Vagina (tissue), 2 donors: ENCODE results near the gene PSMA6. TPM values are rescaled to one million over a fixed set of nuclear protein-coding genes. Genes with fewer than 3 reads are reported as not detected.

ENCODE experiments used
- DNase-seq, 2 donors: peaks; one replicate each; pipeline ENCODE4 v3.0.0-alpha.2; 2017; ENCODE audit errors: extremely low spot score in 2 of 2
- H3K27ac ChIP-seq: fragments of 200-600 bp; sonication (generic); one replicate; pipeline ENCODE4 v1.5.1; 2019
- H3K27me3 ChIP-seq: fragments of 200-600 bp; sonication (generic); one replicate; pipeline ENCODE4 v1.5.1; 2019
- H3K36me3 ChIP-seq, 2 donors: fragments of 200-600 bp; sonication (generic); one replicate each; pipeline ENCODE4 v1.5.1; 2017 to 2019
- H3K4me1 ChIP-seq: fragments of 200-600 bp; sonication (generic); one replicate; pipeline ENCODE4 v1.5.1; 2019
- H3K4me3 ChIP-seq, 2 donors: fragments of 200-600 bp; sonication (generic); 1 replicate in 1 of 2; 2 replicates in 1 of 2; pipeline ENCODE4 v1.5.1; 2016 to 2019
- H3K9me3 ChIP-seq: fragments of 200-600 bp; sonication (generic); one replicate; pipeline ENCODE4 v1.5.1; 2019
- CTCF ChIP-seq, 3 experiments: fragments of 450-650 bp in 2 of 3; fragments of 200-600 bp in 1 of 3; sonication (generic) in 1 of 3; IDR thresholded peaks; one replicate each; pipeline ENCODE4 v1.5.1; 2017 to 2019; ENCODE audit warnings: antibody characterized with exemption in 3 of 3, mild to moderate bottlenecking in 2 of 3, moderate library complexity in 2 of 3
- POLR2A ChIP-seq, 2 donors: fragments of 450-650 bp; IDR thresholded peaks; one replicate each; pipeline ENCODE4 v1.6.1; 2017; ENCODE audit warnings: antibody characterized with exemption in 2 of 2, mild to moderate bottlenecking in 2 of 2, moderate library complexity in 2 of 2
- POLR2AphosphoS5 ChIP-seq, 2 donors: sonication (generic); formaldehyde crosslinking; IDR thresholded peaks; one replicate each; pipeline ENCODE4 v1.9.0; 2017; ENCODE audit warnings: antibody characterized with exemption in 2 of 2, mild to moderate bottlenecking in 2 of 2, low read depth in 1 of 2; ENCODE audit not compliant: insufficient read depth in 1 of 2
- intact Hi-C: fragments of 100-400 bp; cut with DNase I; formaldehyde crosslinking; loops from one replicate; pipeline ENCODE4 v1.15.1; 2023
- total RNA-seq: library from RNA; depleted of rRNA; stranded (reverse); fragments of >200 nt; gene quantifications from one replicate; pipeline ENCODE4 v1.2.3, GENCODE V29; 2016

The PSMA6 gene
- total RNA-seq, 1 donor from 2014 or later = 76.9 TPM

DNA sequence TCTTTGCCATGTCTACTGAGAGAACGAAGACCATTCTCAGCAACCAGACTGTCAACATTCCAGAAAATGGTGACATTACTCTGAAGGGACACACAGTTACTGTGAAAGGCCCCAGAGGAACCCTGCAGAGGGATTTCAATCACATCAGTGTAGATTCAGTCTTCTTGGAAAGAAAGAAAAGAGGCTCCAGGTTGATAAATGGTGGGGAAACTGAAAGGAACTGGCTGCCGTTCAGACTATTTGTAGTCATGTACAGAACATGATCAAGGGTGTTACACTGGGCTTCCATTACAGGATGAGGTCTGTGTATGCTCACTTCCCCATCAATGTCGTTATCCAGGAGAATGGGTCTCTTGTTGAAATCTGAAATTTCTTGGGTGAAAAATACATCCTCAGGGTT is 29.7 kb upstream of the PSMA6 start:
- DNase-seq = no peak
- H3K27ac ChIP-seq = no peak overlapping the region
- no peaks in the 10 kb centered on the region for H3K9me3 ChIP-seq
- no peak overlapping the region for H3K4me3 ChIP-seq
- TF ChIP-seq POLR2A (IDR thresholded peaks at IDR 0.05) (no peak), POLR2AphosphoS5 (IDR thresholded peaks at IDR 0.05; ENCODE audit: insufficient read depth in 1 of 2, low read depth in 1 of 2) (no peak), CTCF (IDR thresholded peaks at IDR 0.05) (no peak)
- no peaks in the 10 kb centered on the region for H3K4me1 ChIP-seq
- intact Hi-C loops = no loop called here
- H3K36me3 ChIP-seq = no peaks in the 10 kb centered on the region
- no peaks in the 10 kb centered on the region for H3K27me3 ChIP-seq

- peaks cover 0 to 8% of the 10 kb centered on the region in 2 donors for H3K36me3 ChIP-seq
- TF ChIP-seq POLR2A (IDR thresholded peaks at IDR 0.05) = no peak
- TF ChIP-seq CTCF (IDR thresholded peaks at IDR 0.05) = no peak
- no peak for TF ChIP-seq POLR2AphosphoS5 (IDR thresholded peaks at IDR 0.05; ENCODE audit: insufficient read depth in 1 of 2, low read depth in 1 of 2)
- H3K27me3 ChIP-seq = no peaks in the 10 kb centered on the region
- DNase-seq = no peak
- H3K4me3 ChIP-seq = no peak overlapping the region
- intact Hi-C loops = no loop called here
- no peak overlapping the region for H3K27ac ChIP-seq
- H3K4me1 ChIP-seq = no peaks in the 10 kb centered on the region
- H3K9me3 ChIP-seq = no peaks in the 10 kb centered on the region
Measured at GRCh38 chr14:35268946-35269345, 23.2 kb upstream of the PSMA6 start.

DNA sequence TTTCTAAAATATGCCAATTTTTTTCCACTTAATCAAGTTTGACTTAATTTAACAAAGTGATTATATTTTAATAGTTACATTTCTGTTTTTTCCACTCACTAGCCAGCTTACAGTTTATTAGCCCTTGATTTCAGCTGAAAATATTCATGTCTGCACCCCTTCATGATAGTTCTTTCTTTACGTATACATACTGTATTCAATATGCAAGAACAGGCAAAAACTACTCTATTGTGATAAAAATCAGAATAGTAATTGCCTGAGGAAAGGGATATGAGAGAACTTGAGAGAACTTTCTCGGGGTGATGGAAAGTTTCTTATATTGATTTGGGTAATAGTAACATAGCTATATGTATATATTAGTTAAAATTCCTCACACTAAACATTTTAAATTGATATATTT is 17.4 kb upstream of the PSMA6 start:
- DNase-seq = no peak
- H3K4me3 ChIP-seq = no peak overlapping the region
- H3K36me3 ChIP-seq = peaks cover 0 to 11% of the 10 kb centered on the region in 2 donors
- H3K27me3 ChIP-seq = no peaks in the 10 kb centered on the region
- TF ChIP-seq CTCF (IDR thresholded peaks at IDR 0.05) (no peak), POLR2AphosphoS5 (IDR thresholded peaks at IDR 0.05; ENCODE audit: insufficient read depth in 1 of 2, low read depth in 1 of 2) (no peak), POLR2A (IDR thresholded peaks at IDR 0.05) (no peak)
- no peaks in the 10 kb centered on the region for H3K9me3 ChIP-seq
- H3K4me1 ChIP-seq = no peaks in the 10 kb centered on the region
- intact Hi-C loops = no loop called here
- H3K27ac ChIP-seq = no peak overlapping the region

DNA sequence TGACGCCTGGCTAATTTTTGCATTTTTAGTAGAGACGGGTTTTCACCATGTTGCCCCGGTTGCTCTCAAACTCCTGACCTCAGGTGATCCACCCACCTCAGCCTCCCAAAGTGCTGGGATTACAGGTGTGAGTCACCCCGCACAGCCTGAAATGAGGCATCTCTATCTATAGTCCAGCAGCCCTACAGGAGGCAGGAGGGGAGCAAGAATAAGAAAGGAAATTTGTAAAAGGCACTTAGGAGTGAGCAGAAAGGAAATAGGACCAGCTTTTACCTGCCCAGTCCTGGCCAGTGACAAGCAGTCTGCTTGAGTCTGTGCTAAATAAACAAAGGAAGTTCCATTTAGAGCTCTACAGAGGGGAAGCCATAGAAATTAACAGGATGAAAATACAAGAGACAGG is 15.0 kb upstream of the PSMA6 start:
- no peak for DNase-seq

DNA sequence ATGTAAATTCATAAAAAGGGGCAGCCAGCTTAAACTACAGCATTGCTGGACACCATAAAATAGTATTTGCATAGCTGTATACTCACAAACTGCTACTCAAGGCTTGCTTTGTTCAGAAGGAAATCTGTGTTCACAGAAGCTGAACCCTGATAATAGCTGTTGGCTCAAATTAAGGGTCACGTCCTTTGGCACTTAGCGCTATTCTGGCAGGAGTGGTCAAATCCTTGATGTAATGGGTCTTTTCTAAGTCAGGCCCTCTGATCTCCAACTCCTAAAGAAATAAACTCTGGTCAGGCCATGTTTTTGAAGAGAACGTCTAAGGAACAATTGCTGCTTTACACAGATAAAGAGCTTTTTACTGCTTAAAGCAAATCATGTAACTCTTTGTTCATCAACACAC is 12.8 kb upstream of the PSMA6 start:
- Histone ChIP-seq H3K4me1 (no peaks in the 10 kb centered on the region), H3K9me3 (no peaks in the 10 kb centered on the region), H3K27me3 (no peaks in the 10 kb centered on the region), H3K27ac (no peak overlapping the region), H3K4me3 (no peak overlapping the region), H3K36me3 (peaks cover 0 to 1% of the 10 kb centered on the region in 2 donors)
- no peak for DNase-seq
- intact Hi-C loops = no loop called here
- TF ChIP-seq CTCF (IDR thresholded peaks at IDR 0.05) (no peak), POLR2A (IDR thresholded peaks at IDR 0.05) (no peak), POLR2AphosphoS5 (IDR thresholded peaks at IDR 0.05; ENCODE audit: insufficient read depth in 1 of 2, low read depth in 1 of 2) (no peak)

More for the DNA sequence above, 15.0 kb upstream of the PSMA6 start:
- Histone ChIP-seq H3K4me1 (no peaks in the 10 kb centered on the region), H3K27me3 (no peaks in the 10 kb centered on the region), H3K36me3 (peaks cover 0 to 3% of the 10 kb centered on the region in 2 donors), H3K27ac (no peak overlapping the region), H3K9me3 (no peaks in the 10 kb centered on the region), H3K4me3 (no peak overlapping the region)
- TF ChIP-seq POLR2AphosphoS5 (IDR thresholded peaks at IDR 0.05; ENCODE audit: insufficient read depth in 1 of 2, low read depth in 1 of 2) (no peak), CTCF (IDR thresholded peaks at IDR 0.05) (no peak), POLR2A (IDR thresholded peaks at IDR 0.05) (no peak)
- intact Hi-C loops = no loop called here
